ENCODE data around the gene S100A7A. TPM values are rescaled to one million over a fixed set of nuclear protein-coding genes. Genes with fewer than 3 reads are reported as not detected.

The S100A7A gene
- polyA plus RNA-seq, 1 donor from 2014 or later = not detected

DNA sequence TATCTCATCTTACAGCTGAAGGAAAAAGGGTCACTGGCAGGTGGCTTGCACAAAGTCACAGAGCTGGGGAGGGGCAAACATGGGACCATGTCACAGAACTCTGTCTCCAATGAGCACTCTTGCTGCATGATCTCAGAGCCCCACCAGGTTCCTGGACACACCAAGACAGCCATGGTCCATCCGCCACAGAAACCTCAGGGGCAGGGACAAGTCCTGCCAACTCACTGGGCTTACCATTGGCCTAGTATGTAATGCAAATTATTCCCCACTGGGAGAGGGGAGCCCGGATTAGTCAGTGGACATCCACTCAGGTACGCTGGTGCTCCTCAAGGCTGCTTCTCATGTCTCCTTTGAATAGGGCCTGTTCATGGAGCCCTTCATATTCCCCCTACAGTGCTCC, 14.2 kb downstream of the S100A7A start:
- no peaks in the 10 kb centered on the region for H3K36me3 ChIP-seq (ENCODE audit: insufficient read depth, low read length)
- H3F3A ChIP-seq (ENCODE audit: insufficient read depth, low read length, poor library complexity, severe bottlenecking) = no peaks in the 10 kb centered on the region
- no peak overlapping the region for H3K4me2 ChIP-seq (ENCODE audit: low read length)
- no peak overlapping the region for H3K9ac ChIP-seq (ENCODE audit: low read length)
- H3K79me2 ChIP-seq (replicated peaks; ENCODE audit: insufficient read depth, low read length) = no peaks in the 10 kb centered on the region
- no peak overlapping the region for H2AFZ ChIP-seq (ENCODE audit: low read depth, low read length)
- no peak overlapping the region for H3K4me3 ChIP-seq (ENCODE audit: low read length)
- no peak overlapping the region for H3K27ac ChIP-seq (ENCODE audit: low read length)
- no peaks in the 10 kb centered on the region for H3K9me3 ChIP-seq (ENCODE audit: low read length)
- TF ChIP-seq POLR2AphosphoS5 (IDR thresholded peaks at IDR 0.05) (no peak), EZH2 (IDR thresholded peaks at IDR 0.05; ENCODE audit: borderline replicate concordance, insufficient read depth, low read length, poor library complexity, severe bottlenecking) (no peak), CTCF (IDR thresholded peaks at IDR 0.05; ENCODE audit: poor library complexity, severe bottlenecking) (no peak), SMC3 (conservative IDR thresholded peaks at IDR 0.05; ENCODE audit: poor library complexity) (no peak), TAF1 (IDR thresholded peaks at IDR 0.05; ENCODE audit: low read depth) (no peak), RAD21 (conservative IDR thresholded peaks at IDR 0.05) (no peak), MXI1 (conservative IDR thresholded peaks at IDR 0.05; ENCODE audit: poor library complexity, severe bottlenecking) (no peak), EP300 (conservative IDR thresholded peaks at IDR 0.05; ENCODE audit: poor library complexity, severe bottlenecking) (no peak)
- TF ChIP-seq, protein P1, sequence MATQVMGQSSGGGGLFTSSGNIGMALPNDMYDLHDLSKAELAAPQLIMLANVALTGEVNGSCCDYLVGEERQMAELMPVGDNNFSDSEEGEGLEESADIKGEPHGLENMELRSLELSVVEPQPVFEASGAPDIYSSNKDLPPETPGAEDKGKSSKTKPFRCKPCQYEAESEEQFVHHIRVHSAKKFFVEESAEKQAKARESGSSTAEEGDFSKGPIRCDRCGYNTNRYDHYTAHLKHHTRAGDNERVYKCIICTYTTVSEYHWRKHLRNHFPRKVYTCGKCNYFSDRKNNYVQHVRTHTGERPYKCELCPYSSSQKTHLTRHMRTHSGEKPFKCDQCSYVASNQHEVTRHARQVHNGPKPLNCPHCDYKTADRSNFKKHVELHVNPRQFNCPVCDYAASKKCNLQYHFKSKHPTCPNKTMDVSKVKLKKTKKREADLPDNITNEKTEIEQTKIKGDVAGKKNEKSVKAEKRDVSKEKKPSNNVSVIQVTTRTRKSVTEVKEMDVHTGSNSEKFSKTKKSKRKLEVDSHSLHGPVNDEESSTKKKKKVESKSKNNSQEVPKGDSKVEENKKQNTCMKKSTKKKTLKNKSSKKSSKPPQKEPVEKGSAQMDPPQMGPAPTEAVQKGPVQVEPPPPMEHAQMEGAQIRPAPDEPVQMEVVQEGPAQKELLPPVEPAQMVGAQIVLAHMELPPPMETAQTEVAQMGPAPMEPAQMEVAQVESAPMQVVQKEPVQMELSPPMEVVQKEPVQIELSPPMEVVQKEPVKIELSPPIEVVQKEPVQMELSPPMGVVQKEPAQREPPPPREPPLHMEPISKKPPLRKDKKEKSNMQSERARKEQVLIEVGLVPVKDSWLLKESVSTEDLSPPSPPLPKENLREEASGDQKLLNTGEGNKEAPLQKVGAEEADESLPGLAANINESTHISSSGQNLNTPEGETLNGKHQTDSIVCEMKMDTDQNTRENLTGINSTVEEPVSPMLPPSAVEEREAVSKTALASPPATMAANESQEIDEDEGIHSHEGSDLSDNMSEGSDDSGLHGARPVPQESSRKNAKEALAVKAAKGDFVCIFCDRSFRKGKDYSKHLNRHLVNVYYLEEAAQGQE (IDR thresholded peaks at IDR 0.05; ENCODE audit: borderline replicate concordance) = no peak
- H3K9me2 ChIP-seq (ENCODE audit: insufficient read depth, low read length) = no peaks in the 10 kb centered on the region
- peaks cover 6% of the 10 kb centered on the region for H3K27me3 ChIP-seq (ENCODE audit: insufficient read depth, low read depth, low read length)
- no peaks in the 10 kb centered on the region for H4K20me1 ChIP-seq (ENCODE audit: insufficient read depth)

GRCh38 chr1:153431002-153431401, 14.7 kb downstream of the S100A7A start:
- Histone ChIP-seq H4K20me1 (ENCODE audit: insufficient read depth) (no peaks in the 10 kb centered on the region), H3K27me3 (ENCODE audit: insufficient read depth, low read depth, low read length) (peaks cover 1% of the 10 kb centered on the region), H3K9ac (ENCODE audit: low read length) (no peak overlapping the region), H3K4me2 (ENCODE audit: low read length) (no peak overlapping the region), H3K9me3 (ENCODE audit: low read length) (no peaks in the 10 kb centered on the region), H3K79me2 (replicated peaks; ENCODE audit: insufficient read depth, low read length) (no peaks in the 10 kb centered on the region), H3F3A (ENCODE audit: insufficient read depth, low read length, poor library complexity, severe bottlenecking) (no peaks in the 10 kb centered on the region), H3K27ac (ENCODE audit: low read length) (no peak overlapping the region), H3K4me3 (ENCODE audit: low read length) (no peak overlapping the region), H3K9me2 (ENCODE audit: insufficient read depth, low read length) (no peaks in the 10 kb centered on the region), H3K36me3 (ENCODE audit: insufficient read depth, low read length) (no peaks in the 10 kb centered on the region), H2AFZ (ENCODE audit: low read depth, low read length) (no peak overlapping the region)
- TF ChIP-seq CTCF (IDR thresholded peaks at IDR 0.05; ENCODE audit: poor library complexity, severe bottlenecking) (no peak), MXI1 (conservative IDR thresholded peaks at IDR 0.05; ENCODE audit: poor library complexity, severe bottlenecking) (no peak), EZH2 (IDR thresholded peaks at IDR 0.05; ENCODE audit: borderline replicate concordance, insufficient read depth, low read length, poor library complexity, severe bottlenecking) (no peak), EP300 (conservative IDR thresholded peaks at IDR 0.05; ENCODE audit: poor library complexity, severe bottlenecking) (no peak), POLR2AphosphoS5 (IDR thresholded peaks at IDR 0.05) (no peak), SMC3 (conservative IDR thresholded peaks at IDR 0.05; ENCODE audit: poor library complexity) (no peak), RAD21 (conservative IDR thresholded peaks at IDR 0.05) (no peak), TAF1 (IDR thresholded peaks at IDR 0.05; ENCODE audit: low read depth) (no peak)
- TF ChIP-seq, protein P1 (IDR thresholded peaks at IDR 0.05; ENCODE audit: borderline replicate concordance) = no peak
